Neural cell (in vitro differentiated cells): ENCODE measurements around the gene PHACTR1.

ENCODE experiments used
- MXI1 ChIP-seq: fragments of 450-650 bp; conservative IDR thresholded peaks from 2 replicates; pipeline ENCODE4 v1.6.1; 2014; ENCODE audit warnings: antibody characterized with exemption, mild to moderate bottlenecking; ENCODE audit not compliant: poor library complexity, severe bottlenecking
- POLR2AphosphoS5 ChIP-seq: IDR thresholded peaks from 2 replicates; pipeline ENCODE4 v1.6.1; 2012
- REST ChIP-seq: IDR thresholded peaks from 2 replicates; pipeline ENCODE4 v1.6.1; 2012; ENCODE audit warnings: borderline replicate concordance
- TF ChIP-seq, protein P1 (sequence below): fragments of 450-650 bp; IDR thresholded peaks from 2 replicates; pipeline ENCODE4 v1.5.1; 2014; ENCODE audit warnings: antibody characterized with exemption, mild to moderate bottlenecking, moderate library complexity; ENCODE audit not compliant: poor library complexity, severe bottlenecking

GRCh38 chr6:12962529-12962928, 246.0 kb downstream of the PHACTR1 start:
- TF ChIP-seq, protein P1, sequence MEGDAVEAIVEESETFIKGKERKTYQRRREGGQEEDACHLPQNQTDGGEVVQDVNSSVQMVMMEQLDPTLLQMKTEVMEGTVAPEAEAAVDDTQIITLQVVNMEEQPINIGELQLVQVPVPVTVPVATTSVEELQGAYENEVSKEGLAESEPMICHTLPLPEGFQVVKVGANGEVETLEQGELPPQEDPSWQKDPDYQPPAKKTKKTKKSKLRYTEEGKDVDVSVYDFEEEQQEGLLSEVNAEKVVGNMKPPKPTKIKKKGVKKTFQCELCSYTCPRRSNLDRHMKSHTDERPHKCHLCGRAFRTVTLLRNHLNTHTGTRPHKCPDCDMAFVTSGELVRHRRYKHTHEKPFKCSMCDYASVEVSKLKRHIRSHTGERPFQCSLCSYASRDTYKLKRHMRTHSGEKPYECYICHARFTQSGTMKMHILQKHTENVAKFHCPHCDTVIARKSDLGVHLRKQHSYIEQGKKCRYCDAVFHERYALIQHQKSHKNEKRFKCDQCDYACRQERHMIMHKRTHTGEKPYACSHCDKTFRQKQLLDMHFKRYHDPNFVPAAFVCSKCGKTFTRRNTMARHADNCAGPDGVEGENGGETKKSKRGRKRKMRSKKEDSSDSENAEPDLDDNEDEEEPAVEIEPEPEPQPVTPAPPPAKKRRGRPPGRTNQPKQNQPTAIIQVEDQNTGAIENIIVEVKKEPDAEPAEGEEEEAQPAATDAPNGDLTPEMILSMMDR = no peak
- TF ChIP-seq REST (no peak), MXI1 (no peak), POLR2AphosphoS5 (no peak)
